ENCODE results near the gene NDUFS8.
A peak's percentile ranks its signal among the peaks of the same experiment; 100 is the strongest.
"Not testable (repeated sequence)": the region's sequence is repeated elsewhere in the genome, so short reads cannot be mapped to it uniquely, and the experiment has no call there.

The NDUFS8 gene

DNA sequence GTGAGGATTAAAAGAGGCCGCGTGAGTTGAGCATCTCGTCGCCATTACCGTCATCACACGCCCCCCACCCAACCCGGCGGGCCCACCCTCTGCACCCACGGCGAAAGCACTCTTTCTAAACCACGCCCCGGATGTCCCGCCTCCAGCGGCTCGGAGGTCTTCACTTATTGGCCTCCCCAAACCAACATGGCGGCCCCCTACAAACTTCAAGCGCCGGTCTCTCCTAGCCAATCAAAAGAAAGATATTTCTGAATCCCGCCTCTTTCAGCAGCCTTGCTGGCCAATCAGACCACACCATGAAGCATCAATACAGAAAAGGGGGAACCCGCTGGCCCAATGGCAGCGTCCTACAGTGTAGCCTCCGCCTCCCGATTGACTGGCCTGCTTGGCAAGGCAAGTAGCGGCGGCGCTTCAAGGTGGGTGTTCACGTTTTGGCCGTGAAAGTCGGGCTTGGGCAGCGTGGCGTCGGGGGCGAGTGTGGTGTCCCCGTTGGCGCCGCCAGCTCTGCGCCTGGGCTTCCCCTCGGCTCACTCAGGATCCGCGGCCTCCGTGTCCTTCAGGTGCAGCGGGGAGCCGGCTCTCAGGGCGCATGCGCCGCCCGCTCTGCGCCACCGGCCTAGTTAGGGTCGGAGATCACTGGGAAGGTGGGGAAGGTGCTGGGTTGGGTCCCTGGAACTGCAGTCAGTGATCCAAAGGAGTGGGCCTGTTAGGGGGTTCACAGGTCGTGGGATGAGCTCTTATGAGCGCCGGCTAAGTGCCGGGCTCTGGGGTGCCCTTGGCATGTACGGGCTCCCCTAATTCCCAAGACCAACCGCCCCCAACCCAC, at the start of gene NDUFS8:
TSS of gene NDUFS8 (plus strand) at position 364 of the 826 bp plus-strand sequence. CDS start 1,471 bp downstream, outside the sequence.
- DNase-seq: peak; percentile 100

DNA sequence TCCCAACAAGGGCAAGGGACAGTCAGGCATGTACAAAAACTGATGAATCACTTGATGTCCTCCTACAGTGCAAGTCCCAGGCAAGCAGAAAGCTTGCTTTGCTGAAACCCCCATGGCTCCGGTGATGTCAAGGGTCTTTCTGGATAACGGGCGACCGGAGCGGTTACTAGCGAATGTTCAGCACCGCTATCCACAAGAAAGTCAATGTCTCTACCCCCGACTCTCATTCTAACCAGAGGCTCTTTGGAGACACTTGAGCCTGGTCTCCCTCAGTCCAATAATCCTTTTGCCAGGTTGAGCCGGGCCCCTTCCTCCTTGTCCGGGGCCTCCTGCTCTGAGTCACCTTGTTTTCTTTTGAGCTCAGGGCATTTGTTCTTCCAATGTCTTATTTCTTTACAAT, 49.3 kb upstream of the NDUFS8 start:
- not testable (repeated sequence) for DNase-seq

DNA sequence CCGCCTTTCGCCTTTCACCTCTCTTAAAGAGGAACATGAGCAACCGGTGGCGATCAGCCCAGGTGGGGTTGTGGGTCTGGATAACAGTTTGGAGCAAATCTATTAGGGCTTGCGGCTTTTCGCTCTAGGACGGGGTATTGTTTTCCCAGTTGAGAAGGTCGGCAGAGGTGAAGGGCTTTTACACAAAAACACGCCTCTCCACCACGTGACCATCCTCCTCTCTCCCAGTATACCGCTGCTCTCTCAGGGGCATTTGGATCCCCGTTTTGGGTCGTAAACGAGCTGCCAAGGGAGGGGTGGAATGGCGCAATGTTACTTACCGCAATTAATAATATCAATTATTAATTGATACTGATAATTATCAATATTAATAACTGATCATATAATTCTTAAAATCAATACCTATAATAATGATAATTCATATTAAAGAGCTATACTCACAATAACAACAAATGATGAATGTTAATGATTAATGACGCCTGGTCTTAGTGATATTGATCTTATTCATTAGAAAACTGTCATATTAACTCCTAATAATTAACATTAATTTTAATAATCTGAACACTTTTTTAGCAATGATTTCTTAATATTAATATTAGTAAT, 48.1 kb upstream of the NDUFS8 start:
- DNase-seq: not testable (repeated sequence)

DNA sequence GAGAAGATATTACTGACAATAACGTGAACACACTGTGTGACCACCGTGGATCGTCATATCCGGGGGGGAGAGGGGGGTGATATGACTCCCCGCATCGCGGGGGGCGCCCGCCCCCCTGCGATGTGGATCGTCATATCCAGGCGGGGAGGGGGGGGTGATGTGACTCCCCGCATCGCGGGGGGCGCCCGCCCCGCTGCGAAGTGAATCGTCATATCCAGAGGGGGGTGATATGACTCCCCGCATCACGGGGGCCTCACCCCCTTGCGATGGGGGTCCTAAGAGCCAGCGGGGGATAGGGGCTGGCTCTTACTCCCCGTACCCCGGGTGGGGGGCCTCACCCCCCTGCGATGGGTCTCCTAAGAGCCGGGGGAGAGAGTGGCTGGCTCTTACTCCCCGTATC, 46.5 kb upstream of the NDUFS8 start:
- DNase-seq: no peak

DNA sequence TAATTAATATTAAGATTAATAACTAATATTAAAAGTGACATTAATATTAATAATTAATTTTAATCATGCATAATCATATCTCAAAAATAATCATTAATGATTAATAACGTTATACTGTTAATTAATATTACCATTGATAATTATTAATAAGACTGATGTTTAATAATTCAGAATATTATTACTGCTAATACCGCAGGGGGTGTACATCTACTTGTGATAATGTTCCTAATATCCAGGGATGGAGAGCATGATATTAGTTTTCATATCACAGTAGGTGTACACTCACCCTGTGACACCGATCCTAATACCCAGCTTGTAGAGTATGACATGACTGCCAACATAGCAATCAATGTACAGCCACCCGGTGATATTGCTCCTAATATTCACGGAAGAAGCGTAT, 45.2 kb upstream of the NDUFS8 start:
- not testable (repeated sequence) for DNase-seq

DNA sequence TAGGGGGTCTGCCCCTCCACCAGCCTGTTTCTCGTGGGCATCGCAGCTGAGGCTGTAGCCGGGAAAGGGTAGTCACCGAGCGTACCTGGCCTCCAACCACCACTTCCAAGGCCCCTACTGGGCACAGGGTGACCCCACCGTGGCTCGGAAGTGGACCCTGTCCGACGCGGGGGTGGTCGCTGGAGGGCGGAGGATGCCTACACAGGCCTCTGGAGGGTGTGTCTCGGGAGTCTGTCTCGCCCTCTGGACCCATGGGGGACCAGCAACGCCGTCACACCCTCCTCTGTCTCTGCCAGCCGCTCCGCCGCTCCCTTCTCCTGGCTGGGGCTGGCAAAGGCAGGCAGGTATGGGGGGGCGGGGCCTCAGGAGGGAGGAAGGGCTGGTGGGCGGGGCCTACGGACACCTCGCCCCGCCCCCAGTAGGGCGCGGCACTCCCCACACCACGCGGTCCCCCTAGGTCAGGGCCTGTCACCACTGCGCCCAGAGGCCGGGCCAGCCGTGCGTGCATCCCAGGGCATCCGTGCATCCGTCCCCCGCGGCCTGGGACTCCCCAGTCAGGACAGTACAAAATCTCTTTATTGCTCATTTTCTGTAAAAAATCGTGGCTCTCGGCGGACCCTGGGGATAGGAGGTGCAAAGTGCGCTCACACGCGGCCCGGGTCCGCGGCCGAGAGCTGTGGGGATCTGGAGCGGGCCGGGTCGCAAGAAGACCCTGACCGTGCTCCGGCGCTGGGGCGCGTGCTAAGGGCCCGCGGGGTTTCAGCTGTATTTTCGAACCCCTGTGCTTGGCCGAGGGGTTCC, 39.7 kb upstream of the NDUFS8 start:
- DNase-seq: not testable (repeated sequence)

DNA sequence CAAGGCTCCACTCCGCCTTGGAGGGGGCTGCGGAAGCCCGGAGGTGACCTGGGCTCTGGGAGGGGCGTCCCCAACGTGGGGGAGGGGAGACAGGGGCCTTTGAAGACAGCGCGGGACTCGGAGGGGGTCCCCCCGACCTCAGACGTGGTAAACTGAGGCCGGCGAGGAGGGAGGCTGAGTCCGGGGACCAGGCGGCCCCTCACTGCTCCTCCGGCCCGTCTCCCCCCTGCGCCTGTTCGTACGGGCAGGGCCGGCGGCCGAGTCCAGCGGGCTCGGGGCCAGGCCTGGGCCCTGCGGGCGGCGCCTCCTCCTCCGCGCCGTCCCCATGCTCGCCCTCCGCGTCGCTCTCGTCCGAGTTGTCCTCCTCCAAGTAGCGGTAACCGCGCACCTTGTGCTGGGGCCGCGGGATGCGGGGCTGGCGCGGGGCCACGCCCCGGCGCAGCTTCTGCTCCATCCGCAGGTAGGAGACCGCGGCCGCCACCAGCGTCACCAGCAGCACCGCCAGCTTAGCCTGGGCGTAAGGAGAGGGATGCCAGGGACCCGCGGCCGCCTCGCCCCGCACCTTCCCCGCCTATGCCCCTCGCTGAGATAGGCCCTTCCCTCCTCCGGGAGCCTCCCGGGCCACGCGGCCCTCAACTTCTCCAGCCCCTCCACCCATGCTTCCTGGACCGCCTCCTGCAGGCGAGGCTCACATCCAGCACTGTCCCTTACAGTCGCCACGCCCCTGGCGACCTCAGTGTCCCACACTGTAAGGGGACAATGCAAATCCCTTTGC, 38.9 kb upstream of the NDUFS8 start:
- not testable (repeated sequence) for DNase-seq

DNA sequence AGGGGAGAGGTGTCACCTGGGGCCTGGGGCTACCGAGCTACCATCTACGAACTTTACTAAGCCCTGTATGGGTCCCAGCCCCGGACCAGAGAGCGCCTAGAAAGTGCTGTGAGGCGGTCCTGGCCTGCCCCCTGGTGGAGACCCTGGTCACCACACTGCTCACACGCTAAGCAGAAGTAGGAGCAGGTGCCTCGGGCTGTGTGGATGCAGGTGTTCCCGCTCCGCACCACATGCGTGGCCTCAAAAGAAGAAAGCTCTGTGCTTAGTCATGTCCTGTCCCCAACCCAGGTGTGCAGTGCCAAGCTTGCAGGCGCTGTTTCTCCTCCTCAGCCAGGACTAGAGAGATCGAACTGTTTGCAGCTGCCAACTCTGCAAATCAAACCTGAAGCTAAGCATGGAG, 36.7 kb upstream of the NDUFS8 start:
- DNase-seq: peak; percentile 34

DNA sequence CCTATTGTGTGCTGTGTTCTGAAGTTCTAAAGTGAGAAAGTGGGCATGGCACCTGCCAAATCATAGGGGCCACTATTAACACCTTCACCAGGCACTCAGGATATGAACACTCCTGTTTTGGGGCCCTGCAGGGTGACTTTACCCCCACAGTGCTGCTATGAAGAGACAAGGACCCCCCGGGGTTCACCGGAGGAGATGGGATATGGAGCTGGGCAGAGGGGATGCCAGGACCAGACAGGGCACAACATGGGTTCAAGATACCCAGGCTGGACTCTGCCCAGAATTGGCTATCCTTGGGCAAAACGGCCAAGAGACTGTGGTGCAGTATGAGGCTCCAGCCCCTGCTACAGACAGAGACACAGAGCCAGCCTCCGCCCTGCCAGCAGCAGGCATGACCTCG, 36.1 kb upstream of the NDUFS8 start:
- not testable (repeated sequence) for DNase-seq

DNA sequence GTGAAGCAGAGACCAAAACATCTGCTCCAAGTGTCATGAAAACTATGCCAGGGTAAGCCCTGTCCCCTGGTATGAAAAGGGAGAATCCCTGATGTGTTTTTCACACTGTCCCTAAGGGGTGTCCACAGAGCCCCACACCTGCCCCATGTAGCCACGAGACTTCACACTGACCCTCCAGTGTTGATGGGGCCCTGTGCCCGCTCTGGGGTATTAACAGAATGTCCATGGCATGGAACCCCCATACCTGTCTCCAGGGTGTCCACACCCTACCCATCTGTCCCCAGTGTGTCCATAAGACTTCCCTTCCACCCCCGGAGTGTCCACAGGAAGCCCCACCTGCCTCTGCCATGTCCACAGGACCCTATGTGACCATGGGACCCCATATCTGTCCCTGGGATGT, 35.4 kb upstream of the NDUFS8 start:
- not testable (repeated sequence) for DNase-seq

DNA sequence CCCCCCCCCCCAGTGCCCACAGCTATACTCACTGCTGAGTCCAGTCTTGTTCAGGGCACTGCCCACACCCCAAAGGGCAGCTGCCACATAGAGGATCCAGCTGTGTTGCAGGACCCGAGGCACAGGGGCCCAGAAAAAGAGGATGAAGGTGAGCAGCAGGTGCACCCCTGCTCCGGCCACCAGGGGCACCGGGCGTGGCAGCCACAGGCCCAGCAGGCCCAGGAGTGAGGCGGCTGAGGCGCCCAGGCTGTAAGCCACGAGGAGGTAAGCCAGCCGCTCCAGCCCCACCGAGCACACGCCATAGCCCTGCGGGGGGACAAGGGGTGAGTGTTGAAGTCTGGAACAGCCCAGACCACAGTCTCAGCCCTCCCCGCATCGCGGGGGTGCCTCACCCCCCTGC, 34.9 kb upstream of the NDUFS8 start:
- not testable (repeated sequence) for DNase-seq

DNA sequence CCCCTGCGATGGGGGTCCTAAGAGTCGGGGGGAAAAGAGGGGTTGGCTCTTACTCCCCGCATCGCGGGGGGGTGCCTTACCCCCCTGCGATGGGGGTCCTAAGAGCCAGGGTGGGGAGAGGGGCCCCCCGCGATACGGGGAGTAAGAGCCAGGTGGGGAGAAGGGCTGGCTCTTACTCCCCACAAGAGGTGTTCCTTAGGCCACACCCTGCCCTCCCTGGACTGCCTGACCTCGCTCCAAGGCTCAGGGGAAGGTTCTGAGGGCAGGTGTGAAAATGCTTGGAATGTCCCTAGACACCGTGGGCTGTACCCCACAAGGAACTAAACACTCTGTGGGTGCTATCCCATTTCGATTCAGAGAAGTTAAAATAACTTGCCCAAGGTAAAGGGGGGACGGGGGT, 34.4 kb upstream of the NDUFS8 start:
- DNase-seq: no peak

DNA sequence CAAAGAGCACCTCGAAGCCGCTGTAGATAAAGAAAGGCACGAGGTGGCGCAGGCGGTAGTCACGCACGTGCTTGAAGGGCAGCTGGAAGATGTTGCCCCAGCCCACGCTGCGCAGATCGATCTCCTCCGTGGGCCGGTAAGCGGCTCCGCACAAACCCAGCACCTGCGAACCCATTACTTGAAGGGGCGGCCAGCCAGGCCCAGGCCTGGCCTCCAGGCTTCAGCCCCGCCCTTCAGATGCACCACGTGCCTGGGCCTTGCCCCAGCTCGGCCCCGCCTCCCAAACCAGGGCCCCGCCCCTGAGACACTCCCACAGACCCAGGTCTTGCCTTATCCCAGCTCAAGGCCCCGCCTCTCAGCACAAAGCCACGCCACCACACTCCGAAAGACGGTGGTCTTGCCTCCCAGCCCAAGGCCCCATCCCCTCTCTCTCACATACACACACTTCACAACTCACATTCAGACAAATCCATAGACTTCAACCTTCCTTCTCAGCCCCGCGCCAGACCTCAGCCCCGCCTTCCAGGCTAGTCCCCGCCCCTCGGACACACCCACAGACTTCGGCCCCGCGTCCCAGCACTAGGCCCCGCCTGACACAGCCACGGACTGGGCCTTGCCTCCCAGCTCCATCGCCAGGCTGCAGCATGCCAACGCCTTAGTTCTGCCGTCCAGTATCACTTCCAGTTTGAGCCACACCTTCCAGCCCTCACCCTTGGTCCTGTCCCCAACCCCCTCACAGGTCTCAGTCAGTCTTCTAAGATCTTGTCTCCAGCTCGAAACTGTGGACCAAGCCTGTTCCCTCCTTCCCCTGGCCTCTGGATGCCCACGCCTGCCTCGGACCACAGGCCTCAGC, 33.6 kb upstream of the NDUFS8 start:
- DNase-seq: peak; percentile 68

DNA sequence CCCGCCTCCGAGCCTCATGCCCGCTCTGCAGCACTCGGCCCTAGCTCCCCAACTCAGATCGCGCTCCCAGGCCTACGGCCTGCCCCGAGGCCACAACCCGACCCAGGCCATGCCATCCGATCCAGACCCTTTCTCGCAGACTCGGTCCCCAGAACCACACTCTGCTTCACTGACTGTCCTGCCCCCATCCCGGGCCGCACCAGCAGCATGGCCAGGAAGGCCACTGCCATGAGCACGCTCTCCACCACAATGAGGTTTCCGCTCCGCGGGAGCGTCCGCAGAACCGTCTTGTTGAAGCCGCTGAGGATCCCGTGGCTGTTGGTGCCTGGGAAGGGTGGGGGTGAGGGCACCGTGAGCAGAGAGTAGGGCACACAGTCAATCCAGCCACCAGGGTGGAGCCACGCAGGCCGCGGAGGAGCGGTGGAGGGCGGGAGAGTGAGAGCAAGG, 33.0 kb upstream of the NDUFS8 start:
- DNase-seq: no peak

DNA sequence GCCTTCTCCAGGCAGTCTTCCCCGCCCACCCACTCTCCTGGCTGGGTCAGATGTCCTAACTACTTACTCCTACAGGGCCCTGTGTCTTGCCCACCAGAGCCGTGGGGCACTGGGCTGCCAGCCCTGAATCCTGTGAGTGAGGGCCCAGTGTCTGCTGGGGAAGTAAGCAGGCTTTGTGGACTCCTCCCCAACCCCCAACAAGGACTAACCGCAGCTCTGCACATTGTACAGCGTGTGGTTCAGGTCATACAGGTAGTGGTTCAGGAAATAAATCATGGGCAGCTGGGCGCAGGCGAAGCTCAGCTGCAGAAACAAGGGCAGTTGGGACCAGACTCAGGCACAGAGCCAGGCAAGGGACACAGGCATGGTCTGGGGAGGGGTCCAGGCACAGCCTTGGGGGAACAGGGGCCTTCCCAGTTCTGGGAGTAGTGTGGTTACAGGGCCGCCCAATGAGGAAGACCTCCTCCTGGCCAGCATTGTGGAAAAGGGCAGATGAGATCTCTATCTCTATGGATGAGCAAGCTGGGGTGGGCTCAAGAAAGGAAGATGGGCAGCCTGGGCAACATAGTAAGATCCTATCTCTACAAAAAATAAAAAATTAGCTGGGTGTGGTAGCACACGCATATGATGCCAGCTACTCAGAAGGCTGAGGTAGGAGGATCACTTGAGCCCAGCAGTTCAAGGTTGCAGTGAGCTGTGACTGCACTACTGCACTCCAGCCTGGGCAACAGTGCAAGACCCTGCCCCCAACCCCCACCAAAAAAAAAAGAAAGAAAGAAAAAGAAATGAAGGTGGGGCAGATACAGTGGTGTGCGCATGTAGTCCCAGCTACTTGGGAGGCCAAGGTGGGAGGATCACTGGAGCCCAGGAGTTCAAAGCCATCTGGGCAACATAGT, 32.1 kb upstream of the NDUFS8 start:
- DNase-seq: no peak

DNA sequence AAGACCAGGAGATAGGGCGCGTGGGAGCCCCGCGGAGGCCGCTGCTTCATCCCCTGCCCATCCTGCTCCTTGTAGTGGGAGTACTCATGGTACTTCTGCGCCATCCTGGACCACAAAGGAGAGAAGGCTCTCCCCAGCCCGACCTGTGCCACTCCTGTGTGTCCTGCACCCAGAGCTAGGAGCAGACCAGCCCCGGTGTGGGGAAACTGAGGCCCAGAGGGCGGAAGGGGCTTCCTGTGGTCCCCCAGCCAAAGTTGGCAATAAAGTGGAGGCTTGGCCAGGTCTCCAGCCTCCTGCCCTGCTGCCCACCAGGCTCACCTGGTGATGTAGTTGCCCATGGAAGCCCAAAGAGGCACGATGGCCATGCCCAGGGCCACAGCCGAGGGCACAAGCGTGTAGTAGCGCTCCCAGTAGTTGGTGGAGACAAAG, 31.3 kb upstream of the NDUFS8 start:
- DNase-seq: no peak

DNA sequence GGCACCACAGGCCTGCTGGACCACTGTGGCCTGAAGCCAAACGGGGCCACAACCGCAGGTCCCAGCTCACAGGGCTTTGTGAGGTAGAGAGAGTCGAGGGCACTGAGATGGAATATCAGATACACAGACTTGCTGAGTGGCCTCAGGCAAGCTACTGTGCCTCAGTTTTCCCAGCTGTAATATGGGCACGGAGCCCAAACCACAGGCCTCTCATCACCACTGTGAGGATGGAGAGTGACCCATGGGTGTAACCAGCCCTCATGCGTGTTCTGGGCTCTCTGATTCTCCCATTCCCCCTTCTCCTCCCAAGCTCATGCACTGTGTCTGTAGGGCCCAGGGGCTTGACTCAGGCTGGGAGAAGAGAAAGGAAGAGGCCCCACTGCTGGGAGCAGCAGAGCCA, 30.8 kb upstream of the NDUFS8 start:
- DNase-seq: no peak

DNA sequence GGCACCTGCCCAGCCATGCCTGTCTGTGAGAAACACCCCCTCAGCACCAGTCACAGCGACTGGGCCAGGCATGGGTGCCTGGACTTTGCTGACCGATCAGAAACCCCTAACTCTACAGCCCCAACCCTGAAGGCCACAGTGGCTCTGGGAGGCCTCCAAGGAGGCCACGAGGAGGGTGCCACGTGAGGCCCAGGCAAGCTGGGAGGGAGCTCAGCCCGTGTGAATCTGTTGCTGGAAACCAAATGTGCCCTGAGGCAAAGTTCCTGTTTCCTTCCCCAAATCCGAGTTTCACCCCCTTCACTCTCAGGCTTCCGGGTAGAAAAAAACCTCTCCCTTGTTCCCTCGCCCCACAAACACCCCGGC, 27.9 kb upstream of the NDUFS8 start:
- DNase-seq: no peak

DNA sequence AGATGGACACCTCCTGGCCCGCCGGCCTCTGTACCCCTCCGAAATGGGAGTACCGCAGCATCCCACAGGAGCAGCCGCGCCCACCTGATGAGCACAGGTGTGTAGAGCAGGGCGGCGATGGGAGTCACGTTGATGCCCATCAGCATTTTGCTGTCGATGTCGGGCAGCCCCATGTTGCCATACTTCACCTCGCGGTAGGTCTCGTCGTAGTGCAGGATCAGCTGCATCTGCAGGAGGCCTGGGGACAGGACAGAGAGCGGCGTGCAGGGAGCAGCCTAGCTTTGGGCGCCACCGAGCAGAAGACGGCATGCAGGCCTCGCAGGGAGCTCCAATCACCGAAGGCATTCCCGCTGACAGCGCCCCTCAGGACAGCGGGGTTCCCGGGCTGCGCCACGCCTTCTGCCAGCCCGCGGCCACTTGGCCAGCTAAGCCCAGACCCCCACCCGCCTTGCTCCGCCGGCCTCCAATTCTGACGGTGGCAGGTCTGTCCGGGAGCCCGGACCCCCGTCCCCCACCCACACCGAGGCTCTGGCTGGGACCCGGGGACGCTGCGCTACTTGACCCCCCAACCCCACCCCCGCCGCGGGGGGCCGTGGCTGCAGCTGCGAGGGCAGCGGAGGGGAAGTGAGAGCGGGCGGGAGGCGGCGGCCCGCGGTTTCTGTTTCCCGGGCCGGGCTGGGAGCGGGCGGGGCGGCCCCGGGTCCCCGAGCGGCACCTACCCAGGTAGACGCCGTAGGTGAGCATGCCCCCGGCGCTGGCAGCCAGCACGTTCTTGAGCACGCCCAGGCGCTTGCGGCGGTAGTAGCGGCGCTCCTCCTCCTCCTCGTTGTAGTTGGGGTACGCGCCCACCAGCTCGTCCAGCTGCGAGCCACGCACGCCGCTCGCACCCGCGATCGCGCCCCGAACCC, 27.3 kb upstream of the NDUFS8 start:
- DNase-seq: no peak
